ENCODE results near the gene B4GALT4.
"Not testable (repeated sequence)": the region's sequence is repeated elsewhere in the genome, so short reads cannot be mapped to it uniquely, and the experiment has no call there.

The B4GALT4 gene

DNA sequence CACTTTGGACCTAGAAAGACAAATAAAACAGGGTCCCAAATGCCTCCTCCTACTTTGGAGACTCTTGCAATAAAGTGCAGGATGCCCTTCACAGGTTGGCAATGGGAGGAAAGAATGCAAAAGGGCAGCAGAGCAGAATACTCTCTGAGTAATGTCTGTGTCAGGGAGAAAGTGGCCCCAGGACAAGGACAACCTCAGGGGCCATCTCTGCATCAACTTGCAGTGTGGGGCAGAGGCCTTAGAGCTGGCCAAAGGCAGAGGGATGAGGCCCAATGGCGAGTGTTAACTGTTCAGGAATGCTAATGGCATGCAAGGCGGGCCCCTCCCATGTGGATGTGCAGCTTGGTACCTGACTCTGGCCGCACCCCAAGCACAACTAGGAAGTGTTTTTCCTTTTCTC, 58.9 kb downstream of the B4GALT4 start:
- no peak overlapping the region for H3K27ac ChIP-seq
- TF ChIP-seq, protein P1, sequence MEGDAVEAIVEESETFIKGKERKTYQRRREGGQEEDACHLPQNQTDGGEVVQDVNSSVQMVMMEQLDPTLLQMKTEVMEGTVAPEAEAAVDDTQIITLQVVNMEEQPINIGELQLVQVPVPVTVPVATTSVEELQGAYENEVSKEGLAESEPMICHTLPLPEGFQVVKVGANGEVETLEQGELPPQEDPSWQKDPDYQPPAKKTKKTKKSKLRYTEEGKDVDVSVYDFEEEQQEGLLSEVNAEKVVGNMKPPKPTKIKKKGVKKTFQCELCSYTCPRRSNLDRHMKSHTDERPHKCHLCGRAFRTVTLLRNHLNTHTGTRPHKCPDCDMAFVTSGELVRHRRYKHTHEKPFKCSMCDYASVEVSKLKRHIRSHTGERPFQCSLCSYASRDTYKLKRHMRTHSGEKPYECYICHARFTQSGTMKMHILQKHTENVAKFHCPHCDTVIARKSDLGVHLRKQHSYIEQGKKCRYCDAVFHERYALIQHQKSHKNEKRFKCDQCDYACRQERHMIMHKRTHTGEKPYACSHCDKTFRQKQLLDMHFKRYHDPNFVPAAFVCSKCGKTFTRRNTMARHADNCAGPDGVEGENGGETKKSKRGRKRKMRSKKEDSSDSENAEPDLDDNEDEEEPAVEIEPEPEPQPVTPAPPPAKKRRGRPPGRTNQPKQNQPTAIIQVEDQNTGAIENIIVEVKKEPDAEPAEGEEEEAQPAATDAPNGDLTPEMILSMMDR (IDR thresholded peaks at IDR 0.05): no peak
- no peak for TF ChIP-seq ZFX (IDR thresholded peaks at IDR 0.05; ENCODE audit: borderline replicate concordance)

DNA sequence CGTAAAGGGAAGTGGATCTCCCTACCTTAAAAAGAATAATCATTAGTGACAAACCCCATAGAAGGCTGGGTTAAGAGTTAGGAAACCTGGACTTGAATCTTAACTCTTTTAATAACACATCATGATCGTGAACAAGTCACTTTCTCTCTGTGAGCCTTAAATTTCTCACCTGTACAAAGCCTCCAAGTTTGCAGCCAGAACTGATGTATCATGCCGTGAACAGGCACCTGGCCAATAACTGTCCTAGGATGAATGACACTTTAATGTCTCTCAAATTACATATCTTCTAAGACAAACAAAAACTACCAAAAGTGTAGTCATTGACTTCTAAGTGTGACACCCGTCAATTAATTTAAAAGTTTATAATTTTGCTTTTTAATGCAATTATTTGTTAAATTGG, 63.4 kb downstream of the B4GALT4 start:
- TF ChIP-seq ZFX (IDR thresholded peaks at IDR 0.05; ENCODE audit: borderline replicate concordance): no peak
- TF ChIP-seq, protein P1 (IDR thresholded peaks at IDR 0.05): no peak
- no peak overlapping the region for H3K27ac ChIP-seq

DNA sequence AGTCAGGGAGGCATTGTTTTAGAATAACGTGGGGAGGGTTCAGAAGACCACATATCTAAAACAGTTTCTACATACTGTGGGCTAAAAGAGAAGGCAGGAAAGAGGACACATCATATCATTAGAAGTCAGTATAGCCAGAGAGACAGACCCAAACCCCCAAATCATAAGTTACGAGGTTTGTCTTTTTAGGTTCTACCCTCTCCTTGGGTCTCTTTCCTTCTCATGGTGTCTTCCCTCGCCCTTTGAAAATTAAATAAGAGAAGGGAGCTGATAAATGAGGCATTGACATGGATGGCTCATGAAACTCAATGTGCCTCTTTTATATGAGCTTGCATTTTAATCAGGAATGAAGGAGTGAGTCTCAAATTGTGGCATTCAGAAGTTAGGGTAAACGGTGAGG, 63.9 kb downstream of the B4GALT4 start:
- no peak overlapping the region for H3K27ac ChIP-seq
- TF ChIP-seq, protein P1 (IDR thresholded peaks at IDR 0.05): no peak

DNA sequence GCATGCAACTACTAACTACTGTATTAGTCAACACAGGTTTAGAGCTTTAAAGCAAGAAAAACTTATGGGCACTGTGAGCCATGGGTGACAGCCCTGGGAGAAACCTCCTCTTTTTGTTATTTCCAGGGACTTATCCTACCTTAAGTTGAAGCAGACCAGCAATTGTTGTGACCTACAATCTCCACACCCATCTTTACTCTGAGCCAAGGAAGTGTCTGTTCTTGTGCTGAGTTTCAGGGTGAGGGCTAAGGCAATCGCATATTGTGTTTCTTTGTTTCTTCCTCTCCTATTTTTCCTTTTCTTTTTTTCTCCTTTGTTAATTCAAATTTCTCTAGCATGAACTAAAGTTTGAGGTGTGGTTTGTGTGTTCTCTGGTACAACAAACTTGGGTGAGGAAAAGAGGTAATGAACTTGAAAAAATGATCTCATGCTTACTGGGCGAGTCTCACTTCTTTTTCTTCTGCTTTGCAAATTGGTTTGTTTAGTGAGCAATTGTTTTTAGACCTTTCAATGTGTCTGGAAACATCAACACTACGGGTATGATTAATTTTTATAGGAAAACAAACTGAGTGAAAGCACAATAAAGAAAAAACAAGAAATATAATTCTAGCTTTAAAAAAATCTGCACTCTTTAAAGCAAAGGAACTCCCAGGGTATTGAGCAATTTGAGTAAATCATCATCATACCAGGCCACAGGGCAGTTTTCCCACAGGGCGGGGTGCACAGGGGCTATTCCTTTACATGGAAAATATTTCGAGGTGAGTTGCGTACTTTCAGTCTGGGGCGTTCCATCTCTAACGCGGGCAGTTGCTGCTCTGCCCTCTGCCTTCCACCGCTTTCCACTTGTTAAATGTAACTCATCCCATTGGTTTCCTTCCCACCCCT, 64.6 kb downstream of the B4GALT4 start:
- no peak overlapping the region for H3K27ac ChIP-seq
- TF ChIP-seq, protein P1 (IDR thresholded peaks at IDR 0.05): no peak
- TF ChIP-seq ZFX (IDR thresholded peaks at IDR 0.05; ENCODE audit: borderline replicate concordance): no peak

DNA sequence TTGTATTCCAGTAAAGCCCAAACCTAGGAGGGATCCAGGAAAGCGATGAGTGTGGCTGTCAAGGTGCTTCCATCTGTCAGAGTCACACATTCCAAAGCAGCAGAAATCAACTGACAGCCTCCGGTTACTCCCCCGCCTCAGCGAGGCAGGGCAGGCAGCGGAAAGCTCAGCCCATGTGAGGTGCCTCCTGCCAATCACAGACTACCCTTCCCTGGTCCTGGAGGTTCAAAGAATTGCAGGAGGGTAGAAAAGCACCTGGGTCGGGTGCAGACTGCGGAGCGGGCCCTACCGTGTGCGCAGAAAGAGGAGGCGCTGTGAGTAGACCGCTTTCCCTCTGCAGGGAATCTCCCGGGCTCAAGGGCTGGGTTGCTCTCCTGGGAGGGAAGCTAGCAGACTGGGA, 67.4 kb downstream of the B4GALT4 start, which contains the start of gene UPK1B:
Gene UPK1B, plus strand, starts transcription at position 274 of the 400 bp plus-strand sequence. CDS start 13,144 bp downstream, outside the sequence.
- no peak within 1 kb of the TSS for H3K27ac ChIP-seq
- TF ChIP-seq, protein P1 (IDR thresholded peaks at IDR 0.05): no peak
- TF ChIP-seq ZFX (IDR thresholded peaks at IDR 0.05; ENCODE audit: borderline replicate concordance): no peak

DNA sequence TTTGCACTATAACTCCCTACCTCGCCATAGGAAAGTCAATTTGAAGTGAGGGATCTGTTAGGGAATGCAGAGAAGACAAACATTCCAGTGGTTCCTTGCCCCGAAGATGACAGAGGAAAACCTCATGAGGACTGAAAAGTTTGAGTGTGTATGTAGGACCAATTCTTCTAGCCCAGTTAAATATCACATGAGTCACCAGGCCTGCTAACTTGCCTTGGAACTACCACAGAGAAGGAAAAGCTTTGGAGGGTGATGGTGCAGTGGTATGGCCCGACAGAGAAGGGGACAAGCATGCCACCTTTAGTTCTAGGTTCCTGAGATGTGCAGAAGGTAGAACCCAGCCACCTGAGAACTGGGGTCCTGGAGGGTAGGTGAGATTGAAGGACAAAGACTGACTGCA, 69.9 kb downstream of the B4GALT4 start:
- H3K27ac ChIP-seq: no peak overlapping the region
- TF ChIP-seq, protein P1 (IDR thresholded peaks at IDR 0.05): no peak
- TF ChIP-seq ZFX (IDR thresholded peaks at IDR 0.05; ENCODE audit: borderline replicate concordance): no peak

DNA sequence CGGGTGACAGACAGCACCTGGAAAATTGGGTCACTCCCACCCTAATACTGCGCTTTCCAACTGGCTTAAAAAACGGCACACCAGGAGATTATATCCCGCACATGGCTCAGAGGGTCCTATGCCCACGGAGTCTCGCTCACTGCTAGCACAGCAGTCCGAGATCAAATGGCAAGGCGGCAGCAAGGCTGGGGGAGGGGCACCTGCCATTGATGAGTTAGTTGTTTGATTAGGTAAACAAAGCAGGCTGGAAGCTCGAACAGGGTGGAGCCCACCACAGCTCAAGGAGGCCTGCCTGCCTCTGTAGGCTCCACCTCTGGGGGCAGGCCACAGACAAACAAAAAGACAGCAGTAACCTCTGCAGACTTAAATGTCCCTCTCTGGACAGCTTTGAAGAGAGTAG, 75.9 kb downstream of the B4GALT4 start:
- not testable (repeated sequence) for H3K27ac ChIP-seq

Data from 22Rv1 (cell line).